SW 1271 (cell line): ENCODE measurements around the gene COX7B2.

ENCODE experiments used
- DNase-seq, 2 experiments: peaks; one replicate each; lab custom pipeline; 2025; lab: John Stamatoyannopoulos, UW

The COX7B2 gene

GRCh38 chr4:46715468-46715867, 193.6 kb downstream of the COX7B2 start:
- no peak for DNase-seq

- DNase-seq, result no peak
Observed at GRCh38 chr4:46698891-46699290, 210.2 kb downstream of the COX7B2 start.
